Activated CD8-positive, alpha-beta T cell treated with anti-CD3 and anti-CD28 coated beads, Interleukin-2, amount 10 ng/mL, durations not matched to agents 7 days and 5 days (primary cell): Measurements from ENCODE around the gene ERCC2. TPM values are rescaled to one million over a fixed set of nuclear protein-coding genes. Genes with fewer than 3 reads are reported as not detected.
A peak's percentile ranks its signal among the peaks of the same experiment; 100 is the strongest.
"Not testable (repeated sequence)": the region's sequence is repeated elsewhere in the genome, so short reads cannot be mapped to it uniquely, and the experiment has no call there.

Source experiments
- ATAC-seq: fragments of 150-1000 bp; cut with Tn5 transposase; one replicate; pipeline ENCODE4 v1.10.0; 2021; ENCODE audit warnings: moderate library complexity
- CTCF ChIA-PET: fragments of 350-600 bp; sonication (Branson Sonifier 250); formaldehyde crosslinking; loops from one replicate; lab custom pipeline; 2021; ENCODE audit warnings: antibody characterized with exemption; lab: Charles Lee
- POLR2A ChIA-PET: fragments of 350-600 bp; sonication (Branson Sonifier 250); formaldehyde crosslinking; loops from one replicate; lab custom pipeline; 2021; ENCODE audit warnings: antibody characterized with exemption; lab: Charles Lee
- DNase-seq: peaks from one replicate; pipeline ENCODE4 v3.0.0-alpha.2; 2020
- H3K27ac Mint-ChIP-seq: one replicate; pipeline ENCODE4 v1.8.0; 2021; ENCODE audit warnings: mild to moderate bottlenecking, mixed read lengths
- H3K27me3 Mint-ChIP-seq: one replicate; pipeline ENCODE4 v1.8.0; 2021; ENCODE audit warnings: low read depth, mixed read lengths
- H3K36me3 Mint-ChIP-seq: one replicate; pipeline ENCODE4 v1.8.0; 2021; ENCODE audit warnings: low read depth, mixed read lengths
- H3K4me1 Mint-ChIP-seq: one replicate; pipeline ENCODE4 v1.8.0; 2021; ENCODE audit warnings: low read depth, mixed read lengths
- H3K4me3 Mint-ChIP-seq: one replicate; pipeline ENCODE4 v1.8.0; 2021; ENCODE audit warnings: mild to moderate bottlenecking, mixed read lengths
- H3K9me3 Mint-ChIP-seq: one replicate; pipeline ENCODE4 v1.8.0; 2022; ENCODE audit warnings: mixed read lengths; ENCODE audit not compliant: insufficient read depth
- total RNA-seq, 2 experiments: library from RNA; stranded (reverse); gene quantifications; one replicate each; pipeline ENCODE4 v1.2.3, GENCODE V29; 2021

Gene ERCC2
- total RNA-seq, 2 experiments from 2014 or later: 23.7 to 24.4 TPM

- CTCF ChIA-PET: no interaction called here
- H3K4me3 Mint-ChIP-seq: no peak overlapping the region
- no peak for DNase-seq
- no peak overlapping the region for H3K27ac Mint-ChIP-seq
- no peaks in the 10 kb centered on the region for H3K9me3 Mint-ChIP-seq
- no peaks in the 10 kb centered on the region for H3K36me3 Mint-ChIP-seq
- POLR2A ChIA-PET: no interaction called here
- peaks cover 16% of the 10 kb centered on the region for H3K27me3 Mint-ChIP-seq
- H3K4me1 Mint-ChIP-seq: peaks cover 10% of the 10 kb centered on the region
- peak; percentile 22 for ATAC-seq
Observed at GRCh38 chr19:45340899-45341453, 29.4 kb downstream of the ERCC2 start.

GRCh38 chr19:45340232-45340898 lies 30.0 kb downstream of the ERCC2 start, which contains the start of gene KLC3:
TSS of gene KLC3 (plus strand) at chr19:45340750. CDS start at chr19:45345542, 4,792 bp downstream.
- H3K4me3 Mint-ChIP-seq: peak within 1 kb of the TSS; percentile 48
- no peaks in the 10 kb centered on the region for H3K36me3 Mint-ChIP-seq
- ChIA-PET POLR2A (no interaction called here), CTCF (interaction anchor here (0.6 kb wide), 1 partner anchor 126 kb away, joined by 3 read pairs; no protein-coding TSS in a partner anchor)
- peak; percentile 58 for ATAC-seq
- H3K4me1 Mint-ChIP-seq: peaks cover 10% of the 10 kb centered on the region
- H3K27ac Mint-ChIP-seq: no peak within 1 kb of the TSS
- no peaks in the 10 kb centered on the region for H3K9me3 Mint-ChIP-seq
- DNase-seq: no peak
- H3K27me3 Mint-ChIP-seq: peaks cover 13% of the 10 kb centered on the region

DNA sequence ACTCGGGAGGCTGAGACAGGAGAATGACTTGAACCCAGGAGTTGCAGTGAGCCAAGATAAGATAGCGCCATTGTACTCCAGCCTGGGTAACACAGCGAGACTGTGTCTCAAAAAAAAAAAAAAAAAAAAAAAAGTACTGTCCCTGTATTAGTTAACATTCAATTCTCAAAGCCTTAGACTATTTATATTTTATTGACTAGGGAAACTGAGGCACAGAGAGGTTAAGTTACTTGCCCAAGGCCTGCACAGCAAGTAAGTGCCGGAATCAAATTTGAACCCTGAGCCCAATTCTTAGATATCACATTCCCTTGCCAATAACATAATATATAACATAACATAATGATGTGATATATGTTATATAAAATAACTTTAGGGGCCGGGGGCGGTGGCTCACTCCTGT lies 30.7 kb downstream of the ERCC2 start:
- Mint-ChIP-seq H3K27ac (no peak overlapping the region), H3K4me3 (no peak overlapping the region), H3K9me3 (no peaks in the 10 kb centered on the region), H3K36me3 (no peaks in the 10 kb centered on the region), H3K27me3 (peaks cover 10% of the 10 kb centered on the region), H3K4me1 (peaks cover 10% of the 10 kb centered on the region)
- no peak for ATAC-seq
- ChIA-PET CTCF (interaction anchor here (0.6 to 1.5 kb wide), 7 partner anchors 22 to 436 kb away, joined by 3 to 5 read pairs (median 3); no protein-coding TSS in a partner anchor), POLR2A (no interaction called here)
- DNase-seq: no peak

DNA sequence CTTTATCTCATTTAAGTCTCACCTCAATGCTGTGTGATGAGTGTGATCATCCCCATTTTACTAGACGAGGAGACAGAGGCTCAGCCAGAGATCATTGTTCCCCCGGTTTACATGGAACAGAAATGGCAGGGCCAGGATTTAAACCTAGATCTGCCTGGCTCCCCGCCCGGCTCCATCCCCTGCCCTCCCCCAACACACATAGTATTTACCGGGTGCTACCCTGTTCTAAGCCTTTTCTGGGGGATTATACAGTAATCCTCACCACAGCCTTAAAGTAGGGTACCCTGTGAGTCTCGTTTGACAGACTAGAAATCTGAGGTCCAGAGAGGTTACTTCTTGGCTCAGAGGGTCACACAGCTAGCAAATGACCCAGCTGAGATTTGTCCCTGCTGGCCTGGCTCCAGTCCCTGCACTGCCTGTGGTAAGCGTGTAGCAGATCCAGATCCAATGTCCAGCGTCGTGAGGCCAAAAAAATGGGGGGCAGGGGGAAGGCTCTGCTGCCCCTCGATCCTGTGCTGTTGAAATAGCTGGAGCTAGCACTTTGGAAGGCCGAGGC lies 33.6 kb downstream of the ERCC2 start:
- DNase-seq (no peak), ATAC-seq (no peak)
- ChIA-PET CTCF (interaction anchor here (0.9 kb wide), 1 partner anchor 88 kb away, joined by 3 read pairs; no protein-coding TSS in a partner anchor), POLR2A (interaction anchor here (0.8 kb wide), 1 partner anchor 15 kb away, joined by 3 read pairs; no protein-coding TSS in a partner anchor)
- Mint-ChIP-seq H3K4me1 (peaks cover 10% of the 10 kb centered on the region), H3K36me3 (no peaks in the 10 kb centered on the region), H3K4me3 (no peak overlapping the region), H3K27me3 (peaks cover 10% of the 10 kb centered on the region), H3K27ac (no peak overlapping the region), H3K9me3 (no peaks in the 10 kb centered on the region)

- H3K27ac Mint-ChIP-seq, H3K27me3 Mint-ChIP-seq, H3K4me3 Mint-ChIP-seq, DNase-seq, H3K4me1 Mint-ChIP-seq, H3K9me3 Mint-ChIP-seq, POLR2A ChIA-PET, H3K36me3 Mint-ChIP-seq, ATAC-seq, CTCF ChIA-PET: not testable (repeated sequence)
Observed at GRCh38 chr19:45334881-45335280, 35.5 kb downstream of the ERCC2 start.

DNA sequence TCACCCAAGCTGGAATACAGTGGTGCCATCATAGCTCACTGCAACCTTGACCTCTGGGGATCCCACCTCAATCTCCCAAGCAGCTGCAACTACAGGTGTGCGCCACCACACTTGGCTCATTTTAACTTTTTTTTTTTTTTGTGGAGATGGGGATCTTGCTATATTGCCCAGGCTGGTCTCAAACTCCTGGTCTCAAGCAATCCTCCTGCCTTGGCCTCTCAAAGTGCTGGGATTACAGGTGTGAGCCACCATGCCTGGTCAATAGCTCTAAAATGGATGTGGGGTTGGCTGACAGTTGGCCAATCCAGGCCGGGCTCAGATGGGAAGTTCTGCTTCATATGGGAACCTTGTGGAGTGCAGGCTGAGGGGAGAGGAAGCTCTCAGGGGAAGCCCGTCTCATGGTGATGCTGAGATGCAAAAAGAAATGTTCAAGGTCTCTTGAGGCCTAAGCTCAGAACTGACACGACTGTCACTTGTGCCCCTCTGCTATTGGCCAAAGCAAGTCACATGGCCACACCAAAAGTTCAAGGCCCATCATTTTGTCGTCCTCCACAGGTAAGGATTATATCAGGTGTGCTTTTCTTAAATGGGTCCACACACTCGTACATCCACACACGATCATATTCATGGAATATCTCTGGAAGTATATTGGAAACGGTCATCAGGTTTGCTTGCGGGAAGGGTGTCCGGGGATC lies 36.6 kb downstream of the ERCC2 start:
- ChIA-PET POLR2A (no interaction called here), CTCF (no interaction called here)
- ATAC-seq: no peak
- no peak for DNase-seq
- no peak overlapping the region for H3K4me3 Mint-ChIP-seq
- no peaks in the 10 kb centered on the region for H3K36me3 Mint-ChIP-seq
- peaks cover 4% of the 10 kb centered on the region for H3K4me1 Mint-ChIP-seq
- H3K27ac Mint-ChIP-seq: no peak overlapping the region
- peaks cover 8% of the 10 kb centered on the region for H3K27me3 Mint-ChIP-seq
- H3K9me3 Mint-ChIP-seq: no peaks in the 10 kb centered on the region

DNA sequence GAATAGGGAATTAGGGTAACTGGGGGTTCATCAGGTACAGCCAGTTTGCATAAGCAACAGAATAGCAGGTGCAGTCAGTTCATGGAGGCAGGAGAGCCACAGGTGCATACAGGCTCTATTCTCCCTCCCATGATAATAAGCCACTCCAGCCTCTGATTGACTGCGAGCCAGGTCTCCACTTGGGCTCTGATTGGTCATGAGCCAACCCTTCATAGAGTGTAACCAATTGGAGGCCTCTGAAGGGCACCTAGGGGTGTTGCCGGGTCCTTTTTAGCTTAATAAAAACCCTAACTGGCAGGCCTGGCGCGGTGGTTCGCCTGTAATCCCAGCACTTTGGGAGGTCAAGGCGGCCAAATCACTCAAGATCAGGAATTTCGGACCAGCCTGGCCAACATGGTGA lies 39.0 kb downstream of the ERCC2 start:
- ATAC-seq (no peak), DNase-seq (no peak)
- Mint-ChIP-seq H3K27me3 (peaks cover 9% of the 10 kb centered on the region), H3K36me3 (no peaks in the 10 kb centered on the region), H3K4me3 (no peak overlapping the region), H3K27ac (no peak overlapping the region), H3K9me3 (no peaks in the 10 kb centered on the region), H3K4me1 (peaks cover under 1% of the 10 kb centered on the region)
- CTCF ChIA-PET: no interaction called here
- POLR2A ChIA-PET: no interaction called here

GRCh38 chr19:45327404-45328143 lies 42.8 kb downstream of the ERCC2 start:
- Mint-ChIP-seq H3K4me1 (peaks cover 3% of the 10 kb centered on the region), H3K27ac (no peak overlapping the region), H3K9me3 (no peaks in the 10 kb centered on the region), H3K36me3 (no peaks in the 10 kb centered on the region), H3K27me3 (peaks cover 17% of the 10 kb centered on the region), H3K4me3 (no peak overlapping the region)
- DNase-seq (no peak), ATAC-seq (no peak)
- CTCF ChIA-PET: interaction anchor here (1.7 kb wide), 1 partner anchor 11 kb away, joined by 4 read pairs; no protein-coding TSS in a partner anchor
- POLR2A ChIA-PET: no interaction called here

- peaks cover 21% of the 10 kb centered on the region for H3K27me3 Mint-ChIP-seq
- H3K4me1 Mint-ChIP-seq: peaks cover 3% of the 10 kb centered on the region
- POLR2A ChIA-PET: no interaction called here
- H3K36me3 Mint-ChIP-seq: no peaks in the 10 kb centered on the region
- DNase-seq (no peak), ATAC-seq (no peak)
- CTCF ChIA-PET: no interaction called here
- no peak overlapping the region for H3K27ac Mint-ChIP-seq
- no peaks in the 10 kb centered on the region for H3K9me3 Mint-ChIP-seq
- no peak overlapping the region for H3K4me3 Mint-ChIP-seq
Observed at GRCh38 chr19:45324349-45324907, 45.9 kb downstream of the ERCC2 start.

DNA sequence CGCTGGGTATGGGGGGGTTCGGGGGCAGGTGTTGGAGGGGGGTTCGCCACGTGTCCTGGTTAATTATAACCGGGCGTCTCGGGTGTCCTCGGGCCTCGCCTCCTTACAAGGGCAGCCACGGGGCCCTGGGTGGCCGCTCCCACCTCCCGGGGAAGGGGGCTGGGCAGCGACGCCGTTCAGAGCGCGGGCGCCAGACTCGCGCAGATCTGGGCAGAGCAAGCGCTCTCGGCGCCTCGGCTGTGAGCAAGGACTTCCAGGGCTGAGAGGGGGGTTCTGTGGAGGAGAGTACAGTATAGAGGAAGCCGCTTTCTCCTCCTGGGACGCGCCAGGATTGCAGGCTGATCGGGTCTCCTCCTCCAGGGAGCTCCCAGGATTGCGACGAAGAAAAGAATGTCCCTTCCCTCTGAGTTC lies 46.7 kb downstream of the ERCC2 start:
- H3K4me3 Mint-ChIP-seq: no peak overlapping the region
- CTCF ChIA-PET: no interaction called here
- no peaks in the 10 kb centered on the region for H3K9me3 Mint-ChIP-seq
- H3K27ac Mint-ChIP-seq: no peak overlapping the region
- peaks cover 3% of the 10 kb centered on the region for H3K4me1 Mint-ChIP-seq
- ATAC-seq: no peak
- POLR2A ChIA-PET: no interaction called here
- DNase-seq: no peak
- no peaks in the 10 kb centered on the region for H3K36me3 Mint-ChIP-seq
- peaks cover 18% of the 10 kb centered on the region for H3K27me3 Mint-ChIP-seq

GRCh38 chr19:45322744-45323281 lies 47.6 kb downstream of the ERCC2 start, which contains the start of gene CKM:
TSS of gene CKM (minus strand) at chr19:45322875. CDS start at chr19:45319713, 3,162 bp downstream.
- Mint-ChIP-seq H3K27me3 (peaks cover 16% of the 10 kb centered on the region), H3K36me3 (no peaks in the 10 kb centered on the region), H3K9me3 (no peaks in the 10 kb centered on the region), H3K4me3 (no peak within 1 kb of the TSS), H3K27ac (no peak within 1 kb of the TSS), H3K4me1 (peaks cover 3% of the 10 kb centered on the region)
- POLR2A ChIA-PET: no interaction called here
- CTCF ChIA-PET: no interaction called here
- ATAC-seq (no peak), DNase-seq (no peak)
